Activated CD8-positive, alpha-beta T cell treated with anti-CD3 and anti-CD28 coated beads for 36 hours (primary cell): ENCODE data around the gene KAZN. TPM values are rescaled to one million over a fixed set of nuclear protein-coding genes. Genes with fewer than 3 reads are reported as not detected.

Experiments
- ATAC-seq: fragments of 200-7000 bp; cut with Tn5 transposase; one replicate; pipeline ENCODE4 v1.10.0; 2021; ENCODE audit warnings: mild to moderate bottlenecking, moderate library complexity
- CTCF ChIA-PET: fragments of 350-600 bp; sonication (Branson Sonifier 250); formaldehyde crosslinking; loops from one replicate; lab custom pipeline; 2021; ENCODE audit warnings: antibody characterized with exemption; lab: Charles Lee
- POLR2A ChIA-PET: fragments of 350-600 bp; sonication (Branson Sonifier 250); formaldehyde crosslinking; loops from one replicate; lab custom pipeline; 2021; ENCODE audit warnings: antibody characterized with exemption; lab: Charles Lee
- DNase-seq: peaks from one replicate; pipeline ENCODE4 v3.0.0-alpha.2; 2020
- H3K27ac Mint-ChIP-seq: one replicate; pipeline ENCODE4 v1.8.0; 2021; ENCODE audit warnings: mild to moderate bottlenecking, mixed read lengths
- H3K27me3 Mint-ChIP-seq: one replicate; pipeline ENCODE4 v1.8.0; 2021; ENCODE audit warnings: mixed read lengths
- H3K36me3 Mint-ChIP-seq: one replicate; pipeline ENCODE4 v1.8.0; 2021; ENCODE audit warnings: low read depth, mixed read lengths
- H3K4me1 Mint-ChIP-seq: one replicate; pipeline ENCODE4 v1.8.0; 2021; ENCODE audit warnings: low read depth, mixed read lengths
- H3K4me3 Mint-ChIP-seq: one replicate; pipeline ENCODE4 v1.8.0; 2021; ENCODE audit warnings: mild to moderate bottlenecking, moderate library complexity, mixed read lengths
- H3K9me3 Mint-ChIP-seq: one replicate; pipeline ENCODE4 v1.8.0; 2021; ENCODE audit warnings: mixed read lengths
- intact Hi-C: fragments of 100-400 bp; cut with micrococcal nuclease; formaldehyde crosslinking; loops from one replicate; pipeline ENCODE4 v1.10.0; 2022
- total RNA-seq, 2 experiments: library from RNA; stranded (reverse); gene quantifications; one replicate each; pipeline ENCODE4 v1.2.3, GENCODE V29; 2021
- TF ChIP-seq, protein P1 (sequence below): fragments of 200-600 bp; IDR thresholded peaks from one replicate; pipeline ENCODE4 v1.8.0; 2022; ENCODE audit warnings: antibody characterized with exemption, mild to moderate bottlenecking

Gene KAZN
- total RNA-seq, 2 experiments from 2014 or later, result 1.7 to 1.9 TPM

DNA sequence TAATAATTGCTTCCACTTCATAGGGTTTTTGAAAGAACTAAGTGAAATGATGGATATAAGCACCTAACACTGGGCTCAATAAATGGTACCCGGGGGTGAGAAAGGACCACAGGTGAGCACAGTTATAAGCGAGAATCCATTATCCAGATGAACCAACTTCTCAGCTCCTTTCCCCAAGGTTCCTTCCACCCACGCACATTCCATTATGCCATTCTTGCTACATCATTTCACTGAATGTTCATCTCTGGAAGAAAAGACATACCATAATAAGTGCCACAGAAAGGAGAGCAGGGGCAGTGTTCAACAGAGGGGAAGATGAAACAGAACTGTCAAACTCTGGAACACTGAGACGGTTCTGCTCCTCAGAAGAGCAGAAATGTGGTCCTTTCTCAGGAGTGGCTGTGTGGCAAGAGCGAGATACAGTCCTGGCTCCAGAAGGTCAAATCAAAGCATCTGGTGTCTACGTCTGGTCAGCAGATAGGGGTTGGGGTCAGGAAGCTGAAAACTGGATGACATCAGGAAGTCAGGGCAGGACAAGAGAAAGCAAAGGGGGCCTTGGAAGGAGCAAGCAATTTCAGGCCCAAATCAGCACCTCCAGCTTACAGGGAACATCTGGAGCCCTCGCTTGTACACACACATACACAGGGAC lies 299.6 kb downstream of the KAZN start:
- H3K36me3 Mint-ChIP-seq, result no peaks in the 10 kb centered on the region
- intact Hi-C loops, result no loop called here
- H3K9me3 Mint-ChIP-seq, result no peaks in the 10 kb centered on the region
- CTCF ChIA-PET, result interaction anchor here (2.1 kb wide), 1 partner anchor 17 kb away, joined by 7 read pairs; no protein-coding TSS in a partner anchor
- no peaks in the 10 kb centered on the region for H3K4me1 Mint-ChIP-seq
- POLR2A ChIA-PET, result no interaction called here
- H3K27me3 Mint-ChIP-seq, result peaks cover 12% of the 10 kb centered on the region
- TF ChIP-seq, protein P1, sequence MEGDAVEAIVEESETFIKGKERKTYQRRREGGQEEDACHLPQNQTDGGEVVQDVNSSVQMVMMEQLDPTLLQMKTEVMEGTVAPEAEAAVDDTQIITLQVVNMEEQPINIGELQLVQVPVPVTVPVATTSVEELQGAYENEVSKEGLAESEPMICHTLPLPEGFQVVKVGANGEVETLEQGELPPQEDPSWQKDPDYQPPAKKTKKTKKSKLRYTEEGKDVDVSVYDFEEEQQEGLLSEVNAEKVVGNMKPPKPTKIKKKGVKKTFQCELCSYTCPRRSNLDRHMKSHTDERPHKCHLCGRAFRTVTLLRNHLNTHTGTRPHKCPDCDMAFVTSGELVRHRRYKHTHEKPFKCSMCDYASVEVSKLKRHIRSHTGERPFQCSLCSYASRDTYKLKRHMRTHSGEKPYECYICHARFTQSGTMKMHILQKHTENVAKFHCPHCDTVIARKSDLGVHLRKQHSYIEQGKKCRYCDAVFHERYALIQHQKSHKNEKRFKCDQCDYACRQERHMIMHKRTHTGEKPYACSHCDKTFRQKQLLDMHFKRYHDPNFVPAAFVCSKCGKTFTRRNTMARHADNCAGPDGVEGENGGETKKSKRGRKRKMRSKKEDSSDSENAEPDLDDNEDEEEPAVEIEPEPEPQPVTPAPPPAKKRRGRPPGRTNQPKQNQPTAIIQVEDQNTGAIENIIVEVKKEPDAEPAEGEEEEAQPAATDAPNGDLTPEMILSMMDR, result no peak
- no peak overlapping the region for H3K4me3 Mint-ChIP-seq
- ATAC-seq, result no peak
- no peak for DNase-seq
- no peak overlapping the region for H3K27ac Mint-ChIP-seq

DNA sequence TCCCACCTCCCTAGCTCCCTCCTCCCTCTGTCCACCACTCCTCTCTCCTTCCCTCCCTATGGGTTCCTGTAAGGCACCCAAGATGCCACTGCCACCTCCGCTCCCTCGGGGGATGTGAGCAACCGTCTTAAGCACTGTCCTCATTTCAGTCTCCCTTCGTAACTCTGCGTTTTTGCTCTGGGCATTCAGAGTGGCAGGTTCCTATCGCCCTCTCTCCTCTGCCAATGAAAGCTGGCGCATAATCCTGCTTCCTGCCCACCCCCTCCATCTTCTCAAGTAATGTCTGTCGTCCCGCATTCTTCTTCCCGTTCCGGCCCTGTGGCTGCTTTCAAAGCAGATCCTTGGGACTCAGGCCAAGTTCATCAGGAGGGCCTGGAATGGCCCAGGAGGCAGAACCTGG lies 301.2 kb downstream of the KAZN start:
- CTCF ChIA-PET, result no interaction called here
- H3K4me1 Mint-ChIP-seq, result no peaks in the 10 kb centered on the region
- H3K4me3 Mint-ChIP-seq, result no peak overlapping the region
- no peaks in the 10 kb centered on the region for H3K9me3 Mint-ChIP-seq
- TF ChIP-seq, protein P1, result no peak
- no peak for ATAC-seq
- intact Hi-C loops, result no loop called here
- peaks cover 12% of the 10 kb centered on the region for H3K27me3 Mint-ChIP-seq
- DNase-seq, result no peak
- H3K36me3 Mint-ChIP-seq, result no peaks in the 10 kb centered on the region
- no peak overlapping the region for H3K27ac Mint-ChIP-seq
- POLR2A ChIA-PET, result no interaction called here

DNA sequence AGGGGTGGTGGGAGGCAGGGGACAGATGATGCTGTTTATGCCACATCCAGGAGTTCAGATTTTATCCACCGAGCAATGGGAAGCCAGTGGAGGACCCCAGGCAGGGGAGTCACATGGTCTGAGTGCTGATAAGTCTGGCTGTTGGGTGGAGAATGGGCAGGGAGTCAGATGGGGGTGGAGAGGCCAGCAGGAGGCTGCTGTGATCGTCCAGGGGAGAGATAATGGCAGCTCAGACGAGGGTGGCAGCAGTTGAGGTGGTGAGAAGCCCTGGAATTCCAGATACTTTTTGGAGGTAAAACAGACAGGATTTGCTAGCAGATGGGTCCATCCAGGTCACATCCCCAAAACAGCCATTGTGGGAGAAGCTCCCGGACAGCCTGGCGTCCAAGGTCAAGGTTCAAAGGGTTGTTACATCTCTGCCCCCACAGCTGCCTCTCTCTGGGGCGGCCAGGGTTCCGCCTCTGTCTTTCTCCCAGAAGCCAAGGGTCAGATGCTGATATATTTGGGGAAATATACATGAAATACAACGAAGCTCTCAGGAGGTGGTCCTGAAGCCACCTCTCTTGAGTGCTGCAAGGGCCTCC lies 303.0 kb downstream of the KAZN start:
- H3K27me3 Mint-ChIP-seq, result peaks cover 12% of the 10 kb centered on the region

DNA sequence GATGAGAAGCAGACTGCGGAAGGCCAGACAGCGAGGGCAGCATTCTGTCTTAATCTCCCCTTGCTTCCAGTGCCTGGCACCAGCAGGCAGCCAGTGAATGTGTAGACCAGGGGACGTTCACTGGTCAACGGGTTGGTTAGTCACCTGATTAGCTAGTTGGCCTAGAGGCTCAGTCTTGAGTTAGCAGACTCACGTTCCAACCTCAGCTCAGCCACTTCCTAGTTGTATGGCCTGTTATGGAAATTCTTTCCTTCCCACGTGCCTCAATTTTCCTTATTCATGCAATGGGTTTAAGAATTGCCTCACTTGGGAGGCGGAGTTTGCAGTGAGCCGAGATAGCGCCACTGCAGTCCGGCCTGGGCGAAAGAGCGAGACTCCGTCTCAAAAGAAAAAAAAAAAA lies 305.4 kb downstream of the KAZN start:
- TF ChIP-seq, protein P1, result no peak
- H3K9me3 Mint-ChIP-seq, result no peaks in the 10 kb centered on the region
- no peaks in the 10 kb centered on the region for H3K36me3 Mint-ChIP-seq
- ATAC-seq (no peak), DNase-seq (no peak)
- peaks cover 7% of the 10 kb centered on the region for H3K27me3 Mint-ChIP-seq
- intact Hi-C loops, result no loop called here
- CTCF ChIA-PET, result no interaction called here
- no peaks in the 10 kb centered on the region for H3K4me1 Mint-ChIP-seq
- POLR2A ChIA-PET, result interaction anchor here (0.6 kb wide), 1 partner anchor 207 kb away, joined by 3 read pairs; no protein-coding TSS in a partner anchor
- no peak overlapping the region for H3K27ac Mint-ChIP-seq
- no peak overlapping the region for H3K4me3 Mint-ChIP-seq

More for the DNA sequence above, 303.0 kb downstream of the KAZN start:
- ChIA-PET POLR2A (interaction anchor here (0.6 kb wide), 1 partner anchor 11 kb away, joined by 3 read pairs; no protein-coding TSS in a partner anchor), CTCF (no interaction called here)
- TF ChIP-seq, protein P1, result no peak
- intact Hi-C loops, result no loop called here
- H3K36me3 Mint-ChIP-seq, result no peaks in the 10 kb centered on the region
- H3K27ac Mint-ChIP-seq, result no peak overlapping the region
- H3K4me1 Mint-ChIP-seq, result no peaks in the 10 kb centered on the region
- ATAC-seq (no peak), DNase-seq (no peak)
- H3K9me3 Mint-ChIP-seq, result no peaks in the 10 kb centered on the region
- no peak overlapping the region for H3K4me3 Mint-ChIP-seq

DNA sequence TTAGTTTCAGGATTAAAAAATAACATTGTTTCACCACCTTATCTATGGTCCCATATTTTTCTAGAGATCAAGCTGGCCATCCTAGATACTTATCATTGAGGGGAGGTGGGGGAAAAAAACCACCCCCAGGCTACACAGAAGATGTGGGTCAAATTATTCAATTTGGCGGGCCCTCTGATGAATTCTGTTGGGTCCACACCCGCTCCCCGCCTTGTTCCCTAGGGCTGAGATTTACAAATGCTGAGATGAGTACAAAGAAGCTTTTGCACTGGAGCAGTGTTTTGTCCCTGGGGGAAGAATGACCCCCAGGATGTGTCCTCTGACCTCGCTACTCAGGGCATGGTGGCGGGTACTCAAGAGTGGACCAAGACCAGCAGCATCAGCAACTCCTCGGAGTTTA lies 308.2 kb downstream of the KAZN start:
- no peak overlapping the region for H3K4me3 Mint-ChIP-seq

More for the DNA sequence above, 308.2 kb downstream of the KAZN start:
- no peaks in the 10 kb centered on the region for H3K4me1 Mint-ChIP-seq
- intact Hi-C loops, result no loop called here
- CTCF ChIA-PET, result interaction anchor here (2.0 kb wide), 1 partner anchor 11 kb away, joined by 5 read pairs; no protein-coding TSS in a partner anchor
- POLR2A ChIA-PET, result no interaction called here
- ATAC-seq (no peak), DNase-seq (no peak)
- TF ChIP-seq, protein P1, result no peak
- no peak overlapping the region for H3K27ac Mint-ChIP-seq
- no peaks in the 10 kb centered on the region for H3K9me3 Mint-ChIP-seq
- H3K27me3 Mint-ChIP-seq, result no peaks in the 10 kb centered on the region
- no peaks in the 10 kb centered on the region for H3K36me3 Mint-ChIP-seq
